Pancreas (tissue), 10 donors: ENCODE data around the gene ADARB1. TPM values are rescaled to one million over a fixed set of nuclear protein-coding genes. Genes with fewer than 3 reads are reported as not detected.
"Not testable (repeated sequence)": the region's sequence is repeated elsewhere in the genome, so short reads cannot be mapped to it uniquely, and the experiment has no call there.

Experiments used
- ATAC-seq, 4 donors: fragments of 200-7000 bp; cut with Tn5 transposase; one replicate each; pipeline versions ENCODE4 v1.8.0 to v1.9.1; 2020; ENCODE audit warnings: mild to moderate bottlenecking in 4 of 4, moderate library complexity in 4 of 4
- DNase-seq, 6 donors: peaks; one replicate each; pipeline ENCODE4 v3.0.0-alpha.2; 2020
- FAIRE-seq: peaks from 2 replicates; lab custom pipeline; 2012; peaks lifted over from hg19 to GRCh38; lab: Jason Lieb, UNC
- H3K27ac ChIP-seq, 4 donors: fragments of 200-600 bp; sonication (generic); 1 replicate in 3 of 4; 2 replicates in 1 of 4; pipeline versions ENCODE4 v1.5.0 to v1.8.0; 2020
- H3K27me3 ChIP-seq, 4 donors: fragments of 200-600 bp; one replicate each; pipeline ENCODE4 v1.8.0; 2021
- H3K36me3 ChIP-seq, 3 donors: fragments of 200-600 bp; sonication (generic) in 1 of 3; one replicate each; pipeline versions ENCODE4 v1.5.0 to v1.8.0; 2020 to 2021
- H3K4me1 ChIP-seq, 3 donors: fragments of 200-600 bp; one replicate each; pipeline ENCODE4 v1.8.0; 2021
- H3K4me3 ChIP-seq, 4 donors: fragments of 200-600 bp; sonication (generic) in 2 of 4; one replicate each; pipeline versions ENCODE4 v1.5.0 to v1.8.0; 2020 to 2021
- H3K9me3 ChIP-seq, 4 donors: fragments of 200-600 bp; one replicate each; pipeline ENCODE4 v1.8.0; 2021
- WGBS, 2 donors: extraction: QIAGEN DNeasy Blood & Tissue Kit; methylation state at CpG; one replicate each; pipeline ENCODE4 v1.1.7; 2013; 5-methylcytosine and 5-hydroxymethylcytosine counted together
- intact Hi-C, 3 donors: fragments of 100-400 bp; cut with DNase I; formaldehyde crosslinking; loops; one replicate each; pipeline versions ENCODE4 v1.11.1 to v1.14.2; 2022
- polyA plus RNA-seq, 2 donors: library from polyadenylated mRNA; stranded (reverse); fragments of 200-250 nt; gene quantifications; one replicate each; pipeline ENCODE4 v1.2.3, GENCODE V29; 2013
- total RNA-seq, 6 donors: library from RNA; stranded (reverse); fragmentation: NEBNext Ultra II Directional in 4 of 6; extraction: Animal tissue kit (Norgen Biotek cat#: 25700) in 4 of 6; gene quantifications; one replicate each; pipeline versions ENCODE4 v1.2.1 to v1.2.4, GENCODE V29; 2021 to 2023
- TF ChIP-seq, protein P1 (sequence below), 4 donors: fragments of 200-600 bp; sonication (generic) in 3 of 4; IDR thresholded peaks; one replicate each; pipeline versions ENCODE4 v1.5.0 to v1.8.0; 2021; ENCODE audit warnings: antibody characterized with exemption in 4 of 4
- donor health status: healthy with polysubstance abuse.
- donor health status: DM: no; HTN: no; CAD: no; lungs with moderate emphysema.
- donor health status: DM: no; HTN: no; CAD: no.
- donor health status: control.
- donor health status: control.
- donor health status: Bipolar disorder and iron deficiency.
- donor health status: DM: yes; HTN: yes; CAD: no.
- donor health status: DM: no; HTN: no; CAD: no.
- donor health status: DM: no; HTN: no; CAD: no.
- donor health status: DM: yes; HTN: yes; CAD: no.

ADARB1 gene
- total and polyA plus RNA-seq, 8 donors, result 5.4 to 10.1 (median 6.3) TPM

GRCh38 chr21:45136927-45137611, 62.7 kb downstream of the ADARB1 start:
- no peak overlapping the region for H3K27ac ChIP-seq
- no peak overlapping the region for H3K4me3 ChIP-seq
- no peaks in the 10 kb centered on the region for H3K9me3 ChIP-seq
- no peaks in the 10 kb centered on the region for H3K36me3 ChIP-seq
- TF ChIP-seq, protein P1, sequence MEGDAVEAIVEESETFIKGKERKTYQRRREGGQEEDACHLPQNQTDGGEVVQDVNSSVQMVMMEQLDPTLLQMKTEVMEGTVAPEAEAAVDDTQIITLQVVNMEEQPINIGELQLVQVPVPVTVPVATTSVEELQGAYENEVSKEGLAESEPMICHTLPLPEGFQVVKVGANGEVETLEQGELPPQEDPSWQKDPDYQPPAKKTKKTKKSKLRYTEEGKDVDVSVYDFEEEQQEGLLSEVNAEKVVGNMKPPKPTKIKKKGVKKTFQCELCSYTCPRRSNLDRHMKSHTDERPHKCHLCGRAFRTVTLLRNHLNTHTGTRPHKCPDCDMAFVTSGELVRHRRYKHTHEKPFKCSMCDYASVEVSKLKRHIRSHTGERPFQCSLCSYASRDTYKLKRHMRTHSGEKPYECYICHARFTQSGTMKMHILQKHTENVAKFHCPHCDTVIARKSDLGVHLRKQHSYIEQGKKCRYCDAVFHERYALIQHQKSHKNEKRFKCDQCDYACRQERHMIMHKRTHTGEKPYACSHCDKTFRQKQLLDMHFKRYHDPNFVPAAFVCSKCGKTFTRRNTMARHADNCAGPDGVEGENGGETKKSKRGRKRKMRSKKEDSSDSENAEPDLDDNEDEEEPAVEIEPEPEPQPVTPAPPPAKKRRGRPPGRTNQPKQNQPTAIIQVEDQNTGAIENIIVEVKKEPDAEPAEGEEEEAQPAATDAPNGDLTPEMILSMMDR (IDR thresholded peaks at IDR 0.05), result peak; percentile 47 to 76 (median 58)
- intact Hi-C loops, result loop anchor here in 2 of 3 donors (5.0 to 10.0 kb wide), 2 partner anchors 190 to 192 kb away; partner anchors contain the start of gene SLX9 (in 1 of the 2)
- DNase-seq (peak in 5 of 6 donors; percentile 56 to 88 (median 78)), ATAC-seq (peak; percentile 69 to 85 (median 80)), FAIRE-seq (no peak)
- 34 to 37% methylated on average over 11 of the region's 11 CpGs for WGBS, 2 donors
- H3K27me3 ChIP-seq, result no peaks in the 10 kb centered on the region
- H3K4me1 ChIP-seq, result no peaks in the 10 kb centered on the region

DNA sequence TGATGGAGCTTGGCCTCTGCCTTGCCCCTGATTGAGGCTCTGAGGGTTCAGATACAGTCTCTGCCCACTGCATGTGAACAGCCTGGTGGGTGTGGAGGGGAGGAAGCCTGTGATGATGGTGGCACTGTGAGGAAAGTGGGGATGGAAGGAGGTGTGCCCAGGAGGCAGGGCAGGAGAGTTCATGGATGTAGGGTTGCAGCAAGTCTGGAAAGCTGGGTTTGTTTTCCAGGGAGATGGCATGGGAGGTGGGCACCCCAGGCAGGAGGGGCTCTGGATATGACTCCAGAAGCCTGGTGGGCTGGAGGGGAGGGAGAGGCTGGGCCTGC, 63.2 kb downstream of the ADARB1 start:
- intact Hi-C loops, result loop anchor here in 2 of 3 donors (5.0 to 10.0 kb wide), 2 partner anchors 190 to 193 kb away; partner anchors contain the start of gene SLX9 (in 1 of the 2)
- H3K27ac ChIP-seq, result no peak overlapping the region
- FAIRE-seq (no peak), ATAC-seq (no peak), DNase-seq (no peak)
- TF ChIP-seq, protein P1 (IDR thresholded peaks at IDR 0.05), result no peak
- H3K4me1 ChIP-seq, result no peaks in the 10 kb centered on the region
- H3K27me3 ChIP-seq, result no peaks in the 10 kb centered on the region
- H3K9me3 ChIP-seq, result no peaks in the 10 kb centered on the region
- no peak overlapping the region for H3K4me3 ChIP-seq
- no peaks in the 10 kb centered on the region for H3K36me3 ChIP-seq

DNA sequence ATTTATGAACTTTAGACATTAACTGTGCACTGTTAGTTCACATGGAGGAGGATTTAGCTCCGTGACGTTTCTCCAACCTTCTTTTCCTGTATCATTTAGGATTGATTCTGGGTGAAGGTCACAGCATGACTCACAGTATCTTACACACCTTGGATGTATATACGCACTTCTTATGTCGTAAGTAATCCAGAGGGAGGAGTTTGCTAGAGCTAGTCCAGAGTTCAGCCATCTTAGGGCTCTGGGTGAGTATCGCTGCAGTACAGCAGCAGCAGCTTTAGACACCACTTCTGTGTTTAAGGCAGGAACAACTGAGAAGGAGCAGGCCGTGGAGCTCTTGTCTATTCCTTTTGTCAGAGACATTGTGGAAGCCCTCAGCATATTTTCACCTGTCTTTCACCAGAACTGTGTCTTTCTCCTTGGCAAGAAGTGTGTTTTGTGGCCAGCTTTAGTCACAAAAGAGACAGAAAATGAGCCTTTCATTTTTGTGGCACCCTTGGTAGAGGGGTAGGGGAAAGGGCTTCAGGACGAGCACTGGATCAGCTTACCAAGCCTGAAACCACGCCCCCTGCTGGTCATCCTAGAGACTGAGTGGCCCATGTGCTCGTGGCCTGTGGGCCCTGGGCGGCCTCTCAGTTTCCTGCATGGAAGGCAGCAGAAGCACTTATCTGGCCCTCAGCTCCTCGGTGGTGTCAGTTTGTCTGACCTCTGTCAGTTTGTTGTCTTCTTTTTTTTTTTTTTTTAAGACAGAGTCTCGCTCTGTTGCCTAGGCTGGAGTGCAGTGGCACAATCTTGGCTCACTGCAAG, 64.0 kb downstream of the ADARB1 start:
- TF ChIP-seq, protein P1 (IDR thresholded peaks at IDR 0.05), result peak; percentile 52 to 68 (median 62)
- no peaks in the 10 kb centered on the region for H3K9me3 ChIP-seq
- FAIRE-seq (no peak), DNase-seq (peak in 4 of 6 donors; percentile 22 to 80 (median 60)), ATAC-seq (peak; percentile 51 to 66 (median 62))
- no peaks in the 10 kb centered on the region for H3K4me1 ChIP-seq
- intact Hi-C loops, result loop anchor here in 2 of 3 donors (5.0 to 10.0 kb wide), 2 partner anchors 191 to 194 kb away; partner anchors contain the start of gene SLX9 (in 1 of the 2)
- no peaks in the 10 kb centered on the region for H3K36me3 ChIP-seq
- no peak overlapping the region for H3K27ac ChIP-seq
- no peaks in the 10 kb centered on the region for H3K27me3 ChIP-seq
- H3K4me3 ChIP-seq, result no peak overlapping the region
- WGBS, 2 donors, result 59 to 61% methylated on average over 12 of the region's 12 CpGs

DNA sequence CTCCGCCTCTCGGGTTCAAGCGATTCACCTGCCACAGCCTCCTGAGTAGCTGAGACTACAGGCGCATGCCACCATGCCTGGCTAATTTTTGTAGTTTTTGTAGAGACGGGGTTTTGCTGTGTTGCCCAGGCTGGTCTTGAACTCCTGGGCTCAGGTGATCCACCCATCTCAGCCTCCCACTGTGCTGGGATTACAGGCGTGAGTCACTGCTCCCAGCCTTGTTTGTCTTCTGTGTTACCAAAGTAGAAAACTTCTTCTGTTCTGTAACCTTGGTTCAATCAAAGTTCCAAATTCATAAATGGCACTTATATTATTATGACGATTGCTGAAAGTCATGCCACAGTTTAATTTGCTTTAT, 64.6 kb downstream of the ADARB1 start:
- not testable (repeated sequence) for H3K27me3 ChIP-seq, H3K4me3 ChIP-seq, H3K9me3 ChIP-seq, H3K36me3 ChIP-seq, FAIRE-seq, ATAC-seq, DNase-seq, H3K27ac ChIP-seq, H3K4me1 ChIP-seq
- intact Hi-C loops, result loop anchor here in 2 of 3 donors (5.0 to 10.0 kb wide), 2 partner anchors 192 to 194 kb away; partner anchors contain the start of gene SLX9 (in 1 of the 2)
- WGBS, 2 donors, result 91 to 94% methylated on average over 7 of the region's 7 CpGs

DNA sequence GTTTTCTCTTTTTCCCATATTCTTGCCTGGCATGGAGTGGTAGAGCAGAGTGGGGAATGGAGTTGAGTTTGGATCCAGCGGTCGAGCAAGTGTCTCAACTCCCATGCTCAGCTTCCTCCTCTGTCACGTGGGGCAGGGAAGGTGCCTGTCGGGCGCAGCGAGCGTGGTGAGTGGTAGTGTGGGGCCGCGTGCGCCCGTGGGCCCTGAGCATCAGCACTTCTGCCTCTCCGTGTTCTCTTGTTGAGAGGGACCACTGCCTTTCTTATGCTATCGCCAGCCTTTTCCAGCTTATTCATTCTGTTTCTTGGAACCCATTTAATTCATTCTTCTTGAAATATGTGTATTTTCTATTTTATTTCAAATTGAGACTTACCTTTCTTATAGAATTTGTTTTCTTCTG, 65.1 kb downstream of the ADARB1 start:
- H3K36me3 ChIP-seq, result no peaks in the 10 kb centered on the region
- intact Hi-C loops, result loop anchor here in 2 of 3 donors (5.0 to 10.0 kb wide), 2 partner anchors 192 to 195 kb away; partner anchors contain the start of gene SLX9 (in 1 of the 2)
- no peaks in the 10 kb centered on the region for H3K27me3 ChIP-seq
- no peak overlapping the region for H3K4me3 ChIP-seq
- FAIRE-seq (no peak), ATAC-seq (no peak), DNase-seq (no peak)
- TF ChIP-seq, protein P1 (IDR thresholded peaks at IDR 0.05), result no peak
- H3K27ac ChIP-seq, result no peak overlapping the region
- H3K9me3 ChIP-seq, result no peaks in the 10 kb centered on the region
- 93% methylated on average over 13 of the region's 13 CpGs for WGBS, 2 donors
- H3K4me1 ChIP-seq, result no peaks in the 10 kb centered on the region
